Stimulated activated CD4-positive, alpha-beta T cell treated with anti-CD3 and anti-CD28 coated beads, Interleukin-15, amount 100 ng/mL, for 48 hours (primary cell): ENCODE measurements around the gene FOXE3.
"Not testable (repeated sequence)": the region's sequence is repeated elsewhere in the genome, so short reads cannot be mapped to it uniquely, and the experiment has no call there.

Experiments
- DNase-seq, 2 donors: peaks; one replicate each; pipeline ENCODE4 v3.0.0-alpha.2; 2020; ENCODE audit warnings: low read depth in 2 of 2

The FOXE3 gene

DNA sequence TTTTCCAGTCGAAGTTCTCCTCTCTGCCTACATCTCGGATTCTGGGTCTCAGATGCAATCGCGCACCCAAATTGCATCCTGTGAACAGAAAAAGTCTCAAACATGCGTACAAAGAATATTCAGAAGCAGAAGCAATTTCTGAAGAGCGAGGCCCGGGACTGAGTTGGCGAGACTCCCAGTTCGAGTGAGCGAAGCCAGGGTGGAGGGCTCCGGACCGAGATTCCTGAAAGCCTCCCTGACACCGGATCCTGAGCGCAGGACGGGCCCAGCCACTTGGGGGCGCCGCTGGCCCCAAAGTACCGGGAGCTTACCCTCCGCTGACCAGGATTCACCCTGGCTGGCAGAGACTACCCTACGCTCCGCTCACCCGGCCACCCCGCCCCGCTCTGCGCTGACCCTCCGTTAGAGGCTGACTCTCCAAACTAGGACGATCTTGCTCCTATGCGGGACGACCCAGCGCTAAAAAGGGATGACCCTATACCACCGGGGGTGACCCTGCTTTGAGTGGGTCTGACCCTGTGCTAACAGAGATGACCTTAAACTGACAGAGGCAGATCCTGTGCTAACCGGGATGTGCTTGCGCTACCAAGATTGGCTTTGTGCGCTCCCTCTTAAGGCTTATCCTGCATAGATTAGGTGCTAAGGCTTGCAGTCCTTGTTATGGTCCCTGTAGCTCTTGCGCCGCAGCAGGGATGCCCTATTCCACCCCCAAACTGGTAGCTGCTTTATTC is 33.9 kb downstream of the FOXE3 start:
- DNase-seq: no peak

- no peak for DNase-seq
These were observed 34.5 kb downstream of the FOXE3 start for GRCh38 chr1:47450606-47451005.

- no peak for DNase-seq
These were observed 36.3 kb downstream of the FOXE3 start for GRCh38 chr1:47452426-47452825.

DNA sequence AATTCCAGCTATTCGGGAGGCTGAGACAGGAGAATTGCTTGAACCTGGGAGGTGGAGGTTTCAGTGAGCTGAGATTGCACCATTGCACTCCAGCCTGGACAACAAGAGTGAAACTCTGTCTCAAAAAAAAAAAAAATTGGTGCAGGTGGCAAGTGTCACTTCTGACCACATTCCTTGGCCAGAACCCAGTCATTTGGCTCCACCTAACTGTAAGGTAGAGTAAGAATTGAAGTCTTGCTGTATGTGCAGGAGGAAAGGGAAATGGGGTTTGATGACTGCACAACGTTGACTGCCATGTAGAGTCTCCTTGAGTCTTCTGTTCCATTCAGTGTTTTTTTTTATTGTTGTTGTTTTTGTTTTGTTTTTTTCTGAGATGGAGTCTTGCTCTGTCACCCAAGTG is 37.8 kb downstream of the FOXE3 start:
- DNase-seq: not testable (repeated sequence)

GRCh38 chr1:47456250-47456649 is 40.2 kb downstream of the FOXE3 start:
- no peak for DNase-seq

DNA sequence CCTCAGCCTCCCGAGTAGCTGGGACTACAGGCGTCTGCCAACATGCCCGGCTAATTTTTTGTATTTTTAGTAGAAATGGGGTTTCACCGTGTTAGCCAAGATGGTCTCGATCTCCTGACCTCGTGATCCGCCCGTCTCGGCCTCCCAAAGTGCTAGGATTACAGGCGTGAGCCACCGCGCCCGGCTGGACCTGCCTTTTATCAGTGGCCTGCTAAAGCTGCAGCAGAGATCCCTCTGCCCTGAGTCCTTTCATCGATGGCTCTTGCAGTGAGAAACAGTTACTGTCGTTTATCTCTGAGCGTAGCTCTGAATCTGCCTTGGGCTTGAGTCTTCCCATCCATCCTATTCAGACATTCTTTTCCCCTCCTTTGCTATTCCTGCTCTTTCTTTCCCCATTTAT is 41.5 kb downstream of the FOXE3 start:
- not testable (repeated sequence) for DNase-seq

DNA sequence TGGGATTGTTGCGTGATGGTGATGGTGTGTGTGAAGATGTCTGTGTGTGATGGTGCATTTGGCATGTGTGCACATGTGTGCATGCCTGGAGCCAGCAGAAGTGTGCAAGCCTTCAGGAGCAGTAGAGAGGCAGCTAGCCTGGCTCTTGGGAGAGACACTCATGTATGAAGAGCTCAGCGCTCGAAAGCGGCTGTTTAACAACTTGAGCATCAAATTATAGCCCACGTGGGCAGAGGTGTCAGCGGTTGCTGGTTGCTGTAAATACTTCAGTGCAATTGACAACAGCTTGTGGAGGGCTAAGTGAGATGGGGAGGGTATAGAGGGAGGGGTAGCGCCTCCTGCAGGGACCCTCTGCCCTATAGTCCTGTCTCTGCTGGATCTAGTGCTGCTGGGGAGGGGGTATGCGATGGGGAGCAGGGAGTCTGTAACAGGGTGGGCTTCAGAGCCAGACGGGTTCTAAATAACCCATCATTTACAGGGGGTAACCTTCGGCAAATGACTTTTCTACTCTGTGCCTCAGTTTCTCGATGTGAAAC is 43.2 kb downstream of the FOXE3 start:
- DNase-seq: no peak

DNA sequence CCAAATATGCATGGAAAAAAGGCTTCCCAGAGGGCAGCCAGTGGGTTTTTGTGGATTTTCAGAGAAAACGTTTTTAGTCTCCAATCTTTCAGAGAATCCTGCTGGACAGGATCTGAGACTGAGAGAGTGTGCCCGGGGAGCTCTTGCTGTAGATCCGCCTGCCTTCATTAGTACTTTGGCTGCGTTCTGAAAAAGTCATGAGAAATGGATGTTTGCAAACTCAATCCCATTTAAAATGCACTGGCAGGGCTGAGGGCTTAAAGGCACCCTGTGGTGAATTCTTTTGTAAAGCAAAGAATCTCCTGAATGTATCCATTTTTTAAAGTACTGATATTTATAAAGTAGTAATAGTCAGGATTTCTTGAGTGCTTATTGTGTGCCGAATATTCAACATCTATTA is 44.0 kb downstream of the FOXE3 start:
- DNase-seq: no peak

- no peak for DNase-seq
These were observed 44.4 kb downstream of the FOXE3 start for GRCh38 chr1:47460456-47460855.

DNA sequence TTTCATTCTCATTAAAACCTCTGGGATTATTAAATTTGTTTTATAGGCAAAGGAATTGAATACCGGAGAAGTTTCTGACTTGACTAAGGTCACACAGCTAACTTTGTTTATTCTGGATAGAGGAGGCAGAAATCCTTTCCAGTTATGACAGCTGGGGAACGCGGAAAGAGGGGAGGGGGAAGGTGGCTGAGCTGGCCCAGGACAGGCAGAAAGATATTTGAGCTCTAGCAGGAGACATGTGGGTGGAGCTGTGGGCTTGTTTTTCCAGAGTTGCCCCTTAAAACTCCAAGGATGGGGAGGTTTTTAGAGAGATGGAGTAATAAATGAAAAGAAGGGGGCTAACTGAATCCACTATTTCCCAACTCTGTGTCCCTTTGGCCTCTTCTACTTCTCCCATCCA is 49.5 kb downstream of the FOXE3 start:
- DNase-seq: no peak
